Mononuclear cell (primary cell): ENCODE data around the gene PRR14L. TPM values are rescaled to one million over a fixed set of nuclear protein-coding genes. Genes with fewer than 3 reads are reported as not detected.
A peak's percentile ranks its signal among the peaks of the same experiment; 100 is the strongest.
"Not testable (repeated sequence)": the region's sequence is repeated elsewhere in the genome, so short reads cannot be mapped to it uniquely, and the experiment has no call there.

Experiments
- H3K27me3 ChIP-seq: 2 replicates; pipeline ENCODE4 v1.6.0; 2011; ENCODE audit warnings: low read length, control low read depth; ENCODE audit not compliant: insufficient read depth
- H3K4me1 ChIP-seq: 2 replicates; pipeline ENCODE4 v1.5.1; 2011; ENCODE audit warnings: mild to moderate bottlenecking, low read length, control low read depth; ENCODE audit not compliant: insufficient read depth
- H3K4me3 ChIP-seq: 2 replicates; pipeline ENCODE4 v1.5.1; 2011; ENCODE audit warnings: mild to moderate bottlenecking, low read length, moderate library complexity
- H3K9me3 ChIP-seq: 2 replicates; pipeline ENCODE4 v1.5.1; 2011; ENCODE audit warnings: low read depth, mild to moderate bottlenecking, control low read depth, low read length
- total RNA-seq: library from RNA; depleted of rRNA; stranded (reverse); fragments of >200 nt; gene quantifications from one replicate; pipeline ENCODE4 v1.2.3, GENCODE V29; 2012

The PRR14L gene
- total RNA-seq, 1 donor: 15.8 TPM

GRCh38 chr22:31680861-31681341 is 69.0 kb downstream of the PRR14L start:
- Histone ChIP-seq H3K4me3 (no peak overlapping the region), H3K9me3 (no peaks in the 10 kb centered on the region), H3K4me1 (peaks cover 13% of the 10 kb centered on the region), H3K27me3 (no peaks in the 10 kb centered on the region)

GRCh38 chr22:31678748-31679147 is 71.2 kb downstream of the PRR14L start:
- Histone ChIP-seq H3K9me3 (no peaks in the 10 kb centered on the region), H3K27me3 (no peaks in the 10 kb centered on the region), H3K4me1 (peaks cover 25% of the 10 kb centered on the region), H3K4me3 (no peak overlapping the region)

DNA sequence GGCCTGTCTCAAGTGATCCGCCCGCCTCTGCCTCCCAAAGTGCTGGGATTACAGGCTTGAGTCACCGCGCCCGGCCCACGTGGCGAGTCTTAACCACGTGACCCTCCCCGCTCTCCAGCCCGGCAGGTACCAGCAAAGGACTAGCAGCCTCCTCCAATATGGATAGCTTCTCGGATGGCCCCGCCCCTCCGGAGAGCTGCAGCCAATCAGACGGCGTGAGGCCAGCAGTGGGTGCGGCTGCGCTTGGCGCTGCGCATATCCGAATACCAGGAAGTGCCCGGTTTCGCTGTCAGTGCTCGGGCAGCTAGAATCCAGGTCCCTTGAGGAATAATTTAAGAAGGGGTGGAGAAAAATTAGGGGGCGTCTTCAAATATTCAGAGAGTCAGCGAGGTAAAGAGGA is 73.2 kb downstream of the PRR14L start:
- Histone ChIP-seq H3K9me3 (no peaks in the 10 kb centered on the region), H3K27me3 (no peaks in the 10 kb centered on the region), H3K4me1 (peaks cover 26% of the 10 kb centered on the region), H3K4me3 (peak overlapping the region; percentile 56)

DNA sequence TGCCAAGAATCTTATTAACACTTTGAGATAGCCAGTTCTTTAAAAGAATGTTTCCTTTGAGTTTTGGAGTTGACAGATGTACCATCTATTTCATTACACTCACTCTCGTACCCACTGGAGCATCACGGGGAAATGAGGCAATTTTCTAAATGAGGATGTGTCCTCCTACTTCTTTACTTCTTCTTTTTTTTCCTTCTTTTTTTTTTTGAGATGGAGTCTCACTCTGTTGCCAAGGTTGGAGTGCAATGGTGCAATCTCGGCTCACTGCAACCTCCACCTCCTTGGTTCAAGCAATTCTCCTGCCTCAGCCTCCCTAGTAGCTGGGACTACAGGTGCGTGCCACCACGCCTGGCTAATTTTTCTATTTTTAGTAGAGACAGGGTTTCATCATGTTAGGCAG is 75.7 kb downstream of the PRR14L start:
- H3K9me3 ChIP-seq, H3K4me3 ChIP-seq, H3K27me3 ChIP-seq: not testable (repeated sequence)
- H3K4me1 ChIP-seq: peaks cover 23% of the 10 kb centered on the region

DNA sequence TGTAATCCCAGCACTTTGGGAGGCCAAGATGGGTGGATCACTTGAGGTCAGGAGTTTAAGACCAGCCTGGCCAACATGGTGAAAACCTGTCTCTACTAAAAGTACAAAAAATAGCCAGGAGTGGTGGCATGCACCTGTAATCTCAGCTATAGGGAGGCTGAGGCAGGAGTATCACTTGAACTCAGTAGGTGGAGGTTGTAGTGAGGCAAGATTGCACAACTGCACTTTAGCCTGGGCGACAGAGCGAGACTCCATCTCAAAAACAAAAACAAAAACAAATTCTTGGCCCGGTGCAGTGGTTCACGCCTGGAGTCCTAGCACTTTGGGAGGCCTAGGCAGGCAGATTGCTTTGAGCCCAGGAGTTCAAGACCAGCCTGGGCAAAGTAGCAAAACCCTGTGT is 81.1 kb downstream of the PRR14L start:
- not testable (repeated sequence) for H3K27me3 ChIP-seq, H3K4me1 ChIP-seq, H3K4me3 ChIP-seq, H3K9me3 ChIP-seq

GRCh38 chr22:31662668-31663037 is 87.3 kb downstream of the PRR14L start:
- no peaks in the 10 kb centered on the region for H3K27me3 ChIP-seq
- H3K4me1 ChIP-seq: peaks cover 22% of the 10 kb centered on the region
- no peaks in the 10 kb centered on the region for H3K9me3 ChIP-seq
- H3K4me3 ChIP-seq: peak overlapping the region; percentile 81

- no peaks in the 10 kb centered on the region for H3K9me3 ChIP-seq
Observed at GRCh38 chr22:31661851-31662667, 87.9 kb downstream of the PRR14L start, which contains the start of gene PISD. TSS of gene PISD (minus strand) at chr22:31662215. CDS start at chr22:31662208, 7 bp downstream.

GRCh38 chr22:31660860-31661341 is 89.0 kb downstream of the PRR14L start:
- not testable (repeated sequence) for H3K9me3 ChIP-seq, H3K4me3 ChIP-seq, H3K27me3 ChIP-seq
- H3K4me1 ChIP-seq: peaks cover 22% of the 10 kb centered on the region

More at GRCh38 chr22:31661851-31662667, 87.9 kb downstream of the PRR14L start, which contains the start of gene PISD:
- Histone ChIP-seq H3K27me3 (no peaks in the 10 kb centered on the region), H3K4me1 (peaks cover 22% of the 10 kb centered on the region), H3K4me3 (peak within 1 kb of the TSS; percentile 81)

- H3K27me3 ChIP-seq: no peaks in the 10 kb centered on the region
- H3K9me3 ChIP-seq: no peaks in the 10 kb centered on the region
- no peak overlapping the region for H3K4me3 ChIP-seq
- H3K4me1 ChIP-seq: peaks cover 22% of the 10 kb centered on the region
Observed at GRCh38 chr22:31659246-31659645, 90.7 kb downstream of the PRR14L start.

DNA sequence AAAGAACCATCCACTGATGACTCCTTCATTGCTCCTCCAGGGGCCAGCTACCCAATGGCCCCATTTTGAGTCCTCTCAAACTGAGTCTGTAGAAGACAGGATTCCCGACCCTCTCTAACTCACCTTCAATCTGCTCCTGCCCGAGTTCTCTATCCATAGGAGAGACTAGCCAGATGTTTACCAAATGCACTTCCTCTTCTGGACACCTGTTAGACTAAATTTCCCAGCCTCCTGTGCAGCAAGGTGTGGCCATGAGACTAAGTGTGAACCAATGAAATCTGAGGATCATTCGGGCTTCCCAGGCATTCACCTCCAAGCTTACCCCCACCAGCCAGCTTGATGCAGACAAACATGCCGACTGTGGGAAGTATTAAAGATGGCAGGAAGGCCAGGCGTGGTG is 95.5 kb downstream of the PRR14L start:
- no peaks in the 10 kb centered on the region for H3K27me3 ChIP-seq
- H3K4me1 ChIP-seq: peaks cover 23% of the 10 kb centered on the region
- H3K9me3 ChIP-seq: no peaks in the 10 kb centered on the region
- H3K4me3 ChIP-seq: no peak overlapping the region

DNA sequence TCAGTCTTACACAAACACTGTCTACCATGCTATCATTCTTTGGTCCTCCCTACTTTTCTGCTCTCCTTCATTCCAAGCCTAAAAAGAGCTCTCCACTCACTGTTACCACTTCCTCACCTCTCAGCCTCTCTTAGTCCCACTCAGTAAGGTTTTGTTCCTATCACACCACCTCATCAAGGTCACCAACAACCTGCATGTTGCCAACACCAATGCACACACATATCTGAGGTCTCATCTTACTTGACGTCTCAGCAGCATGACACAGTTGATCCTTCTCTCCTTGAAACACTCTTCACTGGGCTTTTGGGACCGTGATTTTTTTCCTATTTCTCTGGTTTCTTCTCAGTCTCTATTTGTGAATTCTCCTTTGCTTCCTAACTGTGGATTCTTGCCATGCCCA is 96.0 kb downstream of the PRR14L start:
- H3K9me3 ChIP-seq: no peaks in the 10 kb centered on the region

DNA sequence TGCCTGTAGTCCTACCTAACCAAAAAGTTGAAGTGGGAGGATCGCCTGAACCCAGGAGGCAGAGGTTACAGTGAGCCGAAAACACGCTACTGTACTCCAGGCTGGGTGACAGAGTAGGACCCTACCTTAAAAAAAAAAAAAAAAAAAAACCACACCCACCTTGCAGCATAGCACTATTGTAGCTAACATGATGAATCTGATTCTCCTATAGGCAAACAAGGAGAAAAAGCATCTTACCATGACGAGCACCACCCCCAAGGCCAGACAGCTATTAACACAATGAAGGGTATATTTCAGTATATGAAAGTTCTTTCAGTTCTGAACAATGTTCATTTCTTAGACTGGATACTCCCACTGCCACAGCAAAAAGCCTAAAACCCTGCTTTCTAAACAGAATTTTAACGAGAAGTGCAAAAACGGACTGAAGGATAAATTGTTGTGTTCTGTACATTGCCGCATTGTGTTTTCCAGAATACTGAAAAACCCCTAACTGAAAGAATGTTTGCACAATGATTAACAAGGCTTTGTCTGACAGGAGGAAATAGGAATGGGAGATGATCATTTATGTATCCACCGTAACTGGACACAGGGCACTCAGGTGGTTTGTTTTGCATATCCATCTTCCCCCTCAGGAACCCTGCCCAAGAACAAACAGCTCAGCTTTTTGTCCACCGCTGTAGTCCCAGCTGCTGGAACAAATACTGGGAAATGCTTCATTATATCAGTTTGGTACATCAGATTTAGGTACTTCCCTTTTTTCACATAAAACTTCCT is 96.8 kb downstream of the PRR14L start:
- no peaks in the 10 kb centered on the region for H3K27me3 ChIP-seq
- H3K4me3 ChIP-seq: no peak overlapping the region
- H3K4me1 ChIP-seq: peaks cover 23% of the 10 kb centered on the region
- no peaks in the 10 kb centered on the region for H3K9me3 ChIP-seq

More for the DNA sequence above, 96.0 kb downstream of the PRR14L start:
- no peaks in the 10 kb centered on the region for H3K27me3 ChIP-seq
- peaks cover 23% of the 10 kb centered on the region for H3K4me1 ChIP-seq
- no peak overlapping the region for H3K4me3 ChIP-seq

GRCh38 chr22:31652088-31652487 is 97.8 kb downstream of the PRR14L start:
- Histone ChIP-seq H3K9me3 (no peaks in the 10 kb centered on the region), H3K4me1 (peaks cover 23% of the 10 kb centered on the region), H3K27me3 (no peaks in the 10 kb centered on the region), H3K4me3 (no peak overlapping the region)

GRCh38 chr22:31651664-31652063 is 98.3 kb downstream of the PRR14L start:
- no peaks in the 10 kb centered on the region for H3K27me3 ChIP-seq
- H3K4me1 ChIP-seq: peaks cover 23% of the 10 kb centered on the region

DNA sequence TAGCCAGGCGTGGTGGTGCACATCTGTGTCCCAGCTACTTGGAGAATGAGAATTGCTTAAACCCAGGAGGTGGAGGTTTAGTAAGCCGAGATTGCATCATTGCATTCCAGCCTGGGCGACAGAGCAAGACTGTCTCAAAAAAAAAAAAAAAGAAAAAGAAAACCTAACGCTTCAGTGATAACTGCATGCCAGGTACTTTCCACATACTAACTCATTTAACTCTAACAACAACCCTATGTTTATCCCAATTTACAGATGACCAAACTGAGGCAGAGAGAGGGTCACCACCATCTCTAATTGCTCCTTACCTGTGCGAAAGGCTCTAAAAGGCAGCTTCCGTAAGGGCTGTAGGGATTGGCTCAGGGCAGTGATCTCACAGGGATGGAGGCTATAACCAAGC is 99.5 kb downstream of the PRR14L start:
- Histone ChIP-seq H3K27me3 (no peaks in the 10 kb centered on the region), H3K9me3 (no peaks in the 10 kb centered on the region), H3K4me3 (no peak overlapping the region), H3K4me1 (peaks cover 23% of the 10 kb centered on the region)

More at GRCh38 chr22:31651664-31652063, 98.3 kb downstream of the PRR14L start:
- Histone ChIP-seq H3K9me3 (no peaks in the 10 kb centered on the region), H3K4me3 (no peak overlapping the region)
